Naive thymus-derived CD8-positive, alpha-beta T cell (primary cell): Measurements from ENCODE around the gene LEP. TPM values are rescaled to one million over a fixed set of nuclear protein-coding genes. Genes with fewer than 3 reads are reported as not detected.

Source experiments
- ATAC-seq, 2 donors: fragments of 150-1000 bp; cut with Tn5 transposase in 1 of 2; sonication (Bioruptor Pico), chemical (Tn5 transposase) in 1 of 2; 1 replicate in 1 of 2; 2 replicates in 1 of 2; pipeline ENCODE4 v1.10.0; 2021; ENCODE audit warnings: mild to moderate bottlenecking in 2 of 2, moderate library complexity in 2 of 2
- POLR2A ChIA-PET: fragments of 350-600 bp; sonication (Branson Sonifier 250); formaldehyde crosslinking; loops from one replicate; lab custom pipeline; 2021; ENCODE audit warnings: antibody characterized with exemption; lab: Charles Lee
- DNase-seq, 10 donors: peaks; one replicate each; pipeline versions ENCODE4 v3.0.0 to v3.0.0-alpha.2; 2020 to 2022
- H3K27ac Mint-ChIP-seq, 10 donors: one replicate each; pipeline ENCODE4 v1.8.0; 2020 to 2022; ENCODE audit warnings: mild to moderate bottlenecking in 10 of 10, mixed read lengths in 10 of 10, moderate library complexity in 4 of 10, inconsistent platforms in 1 of 10
- H3K27me3 Mint-ChIP-seq, 5 donors: one replicate each; pipeline ENCODE4 v1.8.0; 2021 to 2022; ENCODE audit warnings: mixed read lengths in 5 of 5
- H3K36me3 Mint-ChIP-seq, 3 donors: one replicate each; pipeline ENCODE4 v1.8.0; 2020 to 2022; ENCODE audit warnings: mixed read lengths in 3 of 3, mild to moderate bottlenecking in 2 of 3, inconsistent platforms in 1 of 3
- H3K4me1 Mint-ChIP-seq, 4 donors: one replicate each; pipeline ENCODE4 v1.8.0; 2021 to 2022; ENCODE audit warnings: mixed read lengths in 4 of 4
- H3K4me3 Mint-ChIP-seq, 10 donors: one replicate each; pipeline ENCODE4 v1.8.0; 2020 to 2022; ENCODE audit warnings: mild to moderate bottlenecking in 10 of 10, mixed read lengths in 10 of 10, moderate library complexity in 6 of 10, inconsistent platforms in 1 of 10
- H3K9me3 Mint-ChIP-seq, 9 donors: one replicate each; pipeline ENCODE4 v1.8.0; 2020 to 2022; ENCODE audit warnings: mixed read lengths in 9 of 9, mild to moderate bottlenecking in 3 of 9, inconsistent platforms in 1 of 9, moderate library complexity in 1 of 9
- polyA plus RNA-seq, 3 donors: library from polyadenylated mRNA; unstranded; fragments of 300-500 nt; fragmentation: Illumina TruSeq; gene quantifications; one replicate each; pipeline ENCODE4 v1.2.3, GENCODE V29; 2021
- total RNA-seq, 8 experiments: library from RNA in 2 of 8; stranded (reverse) in 2 of 8; gene quantifications; one replicate each; pipeline ENCODE4 v1.2.3 and lab custom pipeline; 2021 to 2026

The LEP gene
- total and polyA plus RNA-seq, 5 experiments from 2014 or later = not detected

DNA sequence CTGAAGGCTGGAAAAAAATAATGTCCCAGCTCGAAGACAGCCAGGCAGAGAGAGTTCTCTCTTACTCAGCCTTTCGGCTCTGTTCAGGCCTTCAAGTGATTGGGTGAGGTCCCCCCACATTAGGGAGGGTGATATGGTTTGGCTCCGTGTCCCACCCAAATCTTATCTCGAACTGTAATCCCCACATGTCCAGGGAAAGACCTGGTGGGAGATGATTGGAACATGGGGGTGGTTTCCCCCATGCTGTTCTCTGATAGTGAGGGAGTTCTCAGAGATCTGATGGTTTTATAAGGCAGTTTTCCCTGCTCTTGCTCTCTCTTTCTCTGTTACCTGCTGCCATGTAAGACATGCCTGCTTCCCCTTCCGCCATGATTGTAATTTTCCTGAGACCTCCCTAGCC lies 36.6 kb upstream of the LEP start:
- H3K27ac Mint-ChIP-seq = no peak overlapping the region
- POLR2A ChIA-PET = no interaction called here
- H3K4me3 Mint-ChIP-seq = no peak overlapping the region
- DNase-seq = no peak
- no peaks in the 10 kb centered on the region for H3K36me3 Mint-ChIP-seq
- no peaks in the 10 kb centered on the region for H3K9me3 Mint-ChIP-seq
- ATAC-seq = no peak
- peaks cover 15 to 24% (median 23%) of the 10 kb centered on the region in 4 donors for H3K4me1 Mint-ChIP-seq
- H3K27me3 Mint-ChIP-seq = peaks cover 33 to 63% (median 47%) of the 10 kb centered on the region in 5 donors

DNA sequence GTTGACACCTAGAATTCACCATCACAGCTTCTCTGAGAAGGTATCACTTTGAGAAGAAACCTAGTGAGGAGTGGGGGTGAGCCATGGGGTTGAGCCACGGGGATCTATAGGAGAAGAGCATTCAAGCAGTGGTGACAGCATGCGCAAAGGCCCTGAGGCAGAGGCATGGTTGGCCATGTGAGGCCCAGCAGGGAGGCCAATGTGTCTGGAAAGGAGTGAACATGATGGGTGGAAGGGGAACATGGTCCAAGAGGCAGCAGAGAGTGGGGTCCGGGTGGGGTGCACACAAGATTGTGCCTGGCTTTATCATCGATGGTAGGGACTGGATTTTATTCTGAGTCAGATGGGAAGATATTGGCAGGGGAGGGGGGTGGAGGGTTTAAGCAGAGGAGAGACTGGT lies 36.0 kb upstream of the LEP start:
- POLR2A ChIA-PET = no interaction called here
- ATAC-seq (no peak), DNase-seq (no peak)
- Mint-ChIP-seq H3K4me1 (peaks cover 15 to 28% (median 25%) of the 10 kb centered on the region in 4 donors), H3K4me3 (no peak overlapping the region), H3K27me3 (peaks cover 35 to 66% (median 49%) of the 10 kb centered on the region in 5 donors), H3K27ac (no peak overlapping the region), H3K36me3 (no peaks in the 10 kb centered on the region), H3K9me3 (no peaks in the 10 kb centered on the region)

DNA sequence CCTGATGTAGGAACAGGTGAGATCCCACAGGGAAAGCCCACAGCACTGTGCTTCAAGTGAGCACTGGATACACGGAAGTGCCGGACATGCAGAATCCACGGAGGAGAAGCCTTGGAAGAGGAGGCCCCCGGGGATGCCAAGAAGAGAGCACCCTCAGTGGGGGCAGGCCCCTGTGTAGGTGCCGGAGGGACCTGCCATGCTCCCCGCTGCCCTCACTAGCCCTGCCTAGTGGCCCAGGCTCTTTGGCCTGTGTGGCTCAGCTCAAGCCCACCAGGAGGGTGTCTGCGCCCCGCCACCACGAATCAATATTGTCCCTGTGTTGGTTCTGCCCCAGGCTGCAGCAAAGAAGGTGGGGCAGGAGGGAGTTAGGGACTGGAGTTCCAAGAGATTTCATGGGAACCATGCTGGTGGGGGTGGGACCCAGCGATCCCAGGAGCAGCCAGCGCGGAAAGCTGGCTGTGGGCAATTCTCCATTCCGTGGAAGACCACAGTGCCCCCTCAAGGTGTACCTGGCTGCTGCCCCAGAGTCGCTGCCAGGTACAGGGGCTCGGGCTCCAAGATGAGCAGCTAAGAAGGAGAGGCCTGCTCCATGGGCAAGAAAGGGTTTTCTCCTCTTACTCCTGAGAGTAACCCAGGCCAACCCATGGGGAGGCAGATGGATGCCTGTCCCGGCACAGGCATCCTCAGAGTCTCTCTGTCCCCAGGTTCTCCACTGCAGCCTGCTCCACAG lies 34.9 kb upstream of the LEP start:
- POLR2A ChIA-PET = no interaction called here
- H3K27me3 Mint-ChIP-seq = peaks cover 30 to 58% (median 42%) of the 10 kb centered on the region in 5 donors
- ATAC-seq (no peak), DNase-seq (no peak)
- H3K36me3 Mint-ChIP-seq = no peaks in the 10 kb centered on the region
- no peaks in the 10 kb centered on the region for H3K9me3 Mint-ChIP-seq
- no peak overlapping the region for H3K27ac Mint-ChIP-seq
- H3K4me3 Mint-ChIP-seq = peak overlapping the region in 1 of 10 donors; percentile 69
- H3K4me1 Mint-ChIP-seq = peaks cover 9 to 19% (median 18%) of the 10 kb centered on the region in 4 donors

DNA sequence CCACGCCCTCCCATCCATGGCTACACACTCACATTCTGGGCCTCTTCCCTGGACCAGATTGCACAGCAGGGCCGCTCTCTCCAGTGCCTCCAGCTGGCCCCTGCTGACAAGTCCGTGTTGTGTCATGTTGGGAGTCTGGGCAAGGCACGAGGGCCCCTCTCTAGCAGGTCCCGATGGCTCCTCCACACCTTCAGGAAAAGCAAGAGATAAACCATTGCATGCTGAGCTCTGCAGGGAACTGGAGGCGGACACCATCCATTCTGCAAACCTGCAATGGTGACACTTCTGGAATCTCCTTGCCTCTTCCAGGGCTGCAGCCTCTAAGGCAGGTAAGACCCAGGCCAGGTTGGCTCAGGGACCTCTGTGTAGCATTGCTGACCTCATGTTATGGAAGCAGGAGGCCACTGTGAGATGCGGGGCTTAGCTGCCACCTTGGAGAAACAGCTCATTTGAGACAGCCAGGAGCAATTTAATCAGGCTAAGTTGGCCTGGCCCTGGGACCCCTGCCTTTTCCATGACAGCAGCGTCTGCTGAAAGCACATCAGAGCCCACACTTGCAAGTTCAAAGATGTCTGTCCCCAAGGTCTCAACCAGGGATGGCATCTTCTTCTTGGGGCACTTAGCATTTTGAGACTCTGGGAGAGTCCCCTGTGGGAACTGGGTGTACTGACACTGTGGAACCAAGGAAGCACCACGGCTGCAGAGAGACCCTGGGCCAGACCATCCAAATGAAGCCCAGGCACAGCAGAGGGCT lies 34.2 kb upstream of the LEP start:
- no peak for ATAC-seq
- no peak overlapping the region for H3K4me3 Mint-ChIP-seq

DNA sequence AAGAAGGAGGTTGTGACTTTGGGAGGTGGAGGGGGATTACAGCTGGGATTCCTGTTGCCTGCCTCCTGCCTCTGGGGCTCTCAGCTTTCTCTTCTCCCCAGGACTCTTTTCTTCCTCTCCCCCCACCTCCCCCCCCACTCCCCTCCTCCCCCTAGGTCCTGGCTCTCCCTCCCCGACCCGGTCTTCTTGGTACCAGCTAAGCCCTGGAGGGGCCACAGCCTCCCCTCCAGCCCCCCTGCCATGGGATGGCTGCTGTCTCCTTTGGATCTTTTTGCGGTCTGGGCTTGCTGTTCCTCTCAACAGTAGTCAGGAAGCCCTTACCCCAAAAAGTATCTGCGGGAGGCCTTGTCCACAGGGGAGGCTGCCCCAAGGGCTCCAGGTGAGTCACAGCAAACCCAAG lies 33.5 kb upstream of the LEP start:
- Mint-ChIP-seq H3K9me3 (no peaks in the 10 kb centered on the region), H3K4me3 (no peak overlapping the region), H3K36me3 (no peaks in the 10 kb centered on the region), H3K27me3 (peaks cover 19 to 44% (median 36%) of the 10 kb centered on the region in 5 donors), H3K4me1 (peaks cover 0 to 7% (median 6%) of the 10 kb centered on the region in 4 donors), H3K27ac (no peak overlapping the region)
- POLR2A ChIA-PET = no interaction called here
- DNase-seq (no peak), ATAC-seq (no peak)

More for the DNA sequence above, 34.2 kb upstream of the LEP start:
- Mint-ChIP-seq H3K4me1 (peaks cover 3 to 13% (median 13%) of the 10 kb centered on the region in 4 donors), H3K27ac (no peak overlapping the region), H3K9me3 (no peaks in the 10 kb centered on the region), H3K36me3 (no peaks in the 10 kb centered on the region), H3K27me3 (peaks cover 25 to 50% (median 41%) of the 10 kb centered on the region in 5 donors)
- no peak for DNase-seq
- POLR2A ChIA-PET = no interaction called here

DNA sequence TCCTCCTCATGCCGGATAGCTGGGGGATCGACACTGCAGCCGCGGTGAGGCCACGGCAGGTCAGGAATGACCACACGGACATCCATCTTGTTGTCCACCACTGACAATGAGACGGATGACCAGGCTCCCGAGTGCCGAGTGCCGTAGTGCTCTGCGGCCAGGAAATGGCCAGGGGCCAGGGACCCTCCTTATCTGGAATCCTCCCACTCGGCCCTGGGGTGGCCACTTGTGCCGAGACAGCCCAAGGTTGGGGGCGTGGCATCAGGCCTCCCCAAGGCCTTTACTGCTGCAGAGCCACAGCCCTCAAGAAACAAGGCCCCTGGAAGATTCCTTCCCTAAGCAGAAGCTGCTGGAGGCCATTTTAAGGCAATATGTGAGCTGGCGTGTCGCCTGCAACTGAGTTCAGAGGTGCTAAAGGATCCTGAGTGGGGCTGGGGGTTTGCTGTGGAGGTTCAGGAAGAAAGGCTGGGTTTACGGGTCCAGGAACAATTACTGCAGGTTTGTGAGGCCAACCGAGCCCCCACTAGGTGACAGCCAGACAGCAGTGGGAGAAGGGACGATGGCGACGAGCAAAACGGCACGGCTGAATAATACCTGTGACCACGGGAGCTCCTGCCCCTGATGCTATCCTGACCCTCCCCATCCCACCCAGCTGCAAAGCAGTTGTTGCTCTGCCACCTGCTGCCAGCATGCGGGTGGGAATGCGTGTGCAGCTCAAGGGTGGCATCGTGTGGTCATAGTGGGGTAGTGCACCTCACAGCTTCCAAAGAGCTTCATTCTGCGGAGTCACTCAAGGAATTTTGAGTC lies 31.6 kb upstream of the LEP start:
- POLR2A ChIA-PET = interaction anchor here (0.6 kb wide), 1 partner anchor 121 kb away, joined by 3 read pairs; no protein-coding TSS in a partner anchor

DNA sequence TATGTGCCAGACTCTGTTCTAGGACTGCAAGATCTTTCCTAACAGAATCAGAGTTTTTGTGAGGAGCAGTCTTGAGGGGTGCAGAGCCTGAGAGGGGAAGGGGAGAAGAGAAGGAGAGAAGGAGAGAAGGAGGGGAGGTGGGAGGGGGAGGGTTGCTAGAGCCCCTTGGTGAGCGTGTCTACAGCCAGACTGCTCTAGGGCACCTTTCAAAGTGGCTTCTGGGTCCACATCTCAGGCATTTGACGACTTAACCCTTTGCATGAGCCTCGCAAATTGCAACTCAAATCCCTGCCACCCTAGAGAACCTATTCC lies 31.1 kb upstream of the LEP start:
- DNase-seq (no peak), ATAC-seq (no peak)
- Mint-ChIP-seq H3K4me1 (peaks cover 0 to 6% (median 4%) of the 10 kb centered on the region in 4 donors), H3K4me3 (no peak overlapping the region), H3K27ac (no peak overlapping the region), H3K27me3 (peaks cover 4 to 28% (median 17%) of the 10 kb centered on the region in 5 donors), H3K36me3 (no peaks in the 10 kb centered on the region), H3K9me3 (no peaks in the 10 kb centered on the region)
- POLR2A ChIA-PET = interaction anchor here (0.6 kb wide), 1 partner anchor 122 kb away, joined by 3 read pairs; no protein-coding TSS in a partner anchor

More for the DNA sequence above, 31.6 kb upstream of the LEP start:
- DNase-seq (peak; percentile 49 to 82 (median 68)), ATAC-seq (peak; percentile 85 to 87)
- Mint-ChIP-seq H3K4me3 (no peak overlapping the region), H3K9me3 (no peaks in the 10 kb centered on the region), H3K36me3 (no peaks in the 10 kb centered on the region), H3K27me3 (peaks cover 7 to 33% (median 23%) of the 10 kb centered on the region in 5 donors), H3K27ac (no peak overlapping the region), H3K4me1 (peaks cover 0 to 6% (median 4%) of the 10 kb centered on the region in 4 donors)

DNA sequence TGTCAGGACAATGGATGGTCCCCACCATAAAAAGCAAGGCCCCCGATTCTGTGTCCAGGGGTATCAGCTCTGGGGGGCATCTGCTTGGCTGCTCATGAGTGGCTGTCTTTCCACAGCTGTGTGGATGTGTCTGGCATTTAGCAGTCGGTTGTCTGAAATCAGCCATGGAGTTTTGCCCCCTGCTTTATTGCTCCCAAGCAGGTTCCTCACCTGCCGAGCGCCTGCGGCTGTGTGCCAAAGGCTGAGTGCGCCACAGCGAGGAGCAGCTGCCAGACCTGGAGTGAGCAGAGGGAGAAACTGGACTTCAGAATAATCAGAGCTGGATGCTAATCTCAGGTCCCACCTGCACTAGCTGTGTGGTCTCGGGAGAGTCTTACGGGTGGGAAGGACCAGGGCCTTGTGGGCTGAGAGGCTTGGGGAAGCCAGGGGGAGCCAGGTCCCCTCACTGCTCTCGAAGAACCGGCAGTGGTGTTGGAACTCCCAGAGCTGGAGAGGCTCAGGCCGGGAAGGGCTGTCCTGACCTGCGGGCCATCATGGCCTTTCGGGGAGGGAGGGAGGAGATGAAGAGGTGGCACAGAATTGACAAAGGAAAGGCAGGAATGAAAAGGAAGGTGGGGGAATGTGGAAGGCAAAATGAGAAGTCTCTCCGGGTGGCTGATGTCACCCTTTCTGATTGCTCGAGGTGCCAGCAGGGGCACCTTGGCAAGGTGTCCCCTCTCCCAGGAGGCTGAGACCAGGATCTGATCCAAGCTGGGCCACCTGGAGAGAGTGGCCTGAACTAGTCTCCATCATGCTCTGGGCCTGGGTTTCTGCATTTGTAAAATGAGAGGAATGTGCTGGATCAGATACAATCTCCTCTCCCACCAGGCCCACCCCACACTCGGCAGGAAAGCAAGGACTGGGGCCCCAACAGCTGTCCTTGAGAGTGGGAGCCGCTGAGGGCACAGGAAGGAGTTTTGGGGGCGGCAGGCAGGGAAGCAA lies 30.2 kb upstream of the LEP start:
- ATAC-seq = no peak
- no peak for DNase-seq
- Mint-ChIP-seq H3K4me1 (peaks cover 0 to 6% (median 3%) of the 10 kb centered on the region in 4 donors), H3K9me3 (no peaks in the 10 kb centered on the region), H3K27ac (no peak overlapping the region), H3K36me3 (no peaks in the 10 kb centered on the region), H3K4me3 (no peak overlapping the region), H3K27me3 (peaks cover 4 to 21% (median 12%) of the 10 kb centered on the region in 5 donors)
- POLR2A ChIA-PET = no interaction called here

DNA sequence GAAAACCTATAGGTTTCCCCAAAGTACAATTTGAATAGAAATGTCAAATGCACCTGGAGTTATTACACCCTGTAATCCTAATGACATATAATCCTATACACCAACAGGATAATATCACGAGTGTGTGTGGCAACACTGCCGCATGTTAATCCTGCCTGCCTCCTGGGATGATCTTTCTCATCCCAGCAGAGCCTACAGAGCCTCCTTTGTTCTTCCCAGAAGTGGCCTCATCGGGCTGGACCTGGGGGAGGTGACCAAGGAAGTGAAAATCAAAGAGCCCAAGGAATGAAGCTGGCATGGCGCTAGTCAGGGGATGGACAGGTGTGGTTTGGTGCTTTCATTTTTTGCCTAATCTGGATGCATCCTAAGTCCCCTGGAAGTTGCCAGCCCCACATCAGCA lies 29.5 kb upstream of the LEP start:
- POLR2A ChIA-PET = no interaction called here
- H3K36me3 Mint-ChIP-seq = no peaks in the 10 kb centered on the region
- no peak for ATAC-seq

DNA sequence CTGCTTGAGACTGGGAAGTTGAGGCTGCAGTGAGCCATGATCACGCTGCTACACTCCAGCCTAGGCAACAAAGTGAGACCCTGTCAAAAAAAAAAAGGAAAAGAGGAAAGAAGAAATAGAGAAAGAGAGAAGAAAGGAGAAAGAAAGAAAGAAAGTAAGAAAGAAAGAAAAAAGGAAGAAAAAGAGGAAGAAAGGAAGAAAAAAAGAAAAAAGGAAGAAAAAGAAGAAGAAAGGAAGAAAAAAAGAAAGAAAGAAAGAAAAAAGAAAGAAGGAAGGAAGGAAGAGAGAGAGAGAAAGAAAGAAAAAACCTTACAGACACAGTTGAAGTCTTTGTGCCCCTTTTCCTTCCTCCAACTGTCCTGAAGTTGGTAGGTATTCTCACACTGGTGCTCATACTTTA lies 26.6 kb upstream of the LEP start:
- POLR2A ChIA-PET = no interaction called here
- Mint-ChIP-seq H3K27ac (peak overlapping the region in 2 of 10 donors; percentile 39 to 61), H3K36me3 (no peaks in the 10 kb centered on the region), H3K4me1 (peaks cover 0 to 6% (median 3%) of the 10 kb centered on the region in 4 donors), H3K27me3 (peaks cover 4 to 17% (median 6%) of the 10 kb centered on the region in 5 donors), H3K4me3 (no peak overlapping the region), H3K9me3 (no peaks in the 10 kb centered on the region)
- DNase-seq (no peak), ATAC-seq (no peak)

More for the DNA sequence above, 29.5 kb upstream of the LEP start:
- no peak overlapping the region for H3K4me3 Mint-ChIP-seq
- no peak overlapping the region for H3K27ac Mint-ChIP-seq
- DNase-seq = no peak
- H3K27me3 Mint-ChIP-seq = peaks cover 3 to 20% (median 9%) of the 10 kb centered on the region in 5 donors
- no peaks in the 10 kb centered on the region for H3K9me3 Mint-ChIP-seq
- H3K4me1 Mint-ChIP-seq = peaks cover 0 to 6% (median 3%) of the 10 kb centered on the region in 4 donors

DNA sequence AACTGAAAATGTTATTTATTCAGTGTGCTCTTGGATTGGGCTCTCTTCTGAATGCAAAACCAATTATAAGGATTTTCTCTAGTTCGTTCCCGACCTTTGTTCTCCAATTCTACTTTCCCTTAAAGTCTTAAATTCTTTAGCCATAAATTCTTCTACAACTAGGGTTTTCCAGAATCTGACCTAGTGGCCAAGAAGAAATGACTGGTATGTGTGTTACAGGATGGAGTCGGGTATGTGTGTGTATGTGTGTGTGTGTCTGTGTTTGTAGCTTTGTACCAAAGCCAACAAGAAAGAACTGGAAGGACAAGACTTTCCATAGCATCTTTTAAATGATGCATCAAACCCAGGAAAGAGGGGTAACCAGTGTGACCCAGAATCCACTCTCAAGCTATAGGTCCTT lies 25.8 kb upstream of the LEP start:
- Mint-ChIP-seq H3K4me1 (no peaks in the 10 kb centered on the region), H3K9me3 (no peaks in the 10 kb centered on the region), H3K27me3 (peaks cover 2 to 14% (median 5%) of the 10 kb centered on the region in 5 donors), H3K4me3 (no peak overlapping the region), H3K36me3 (no peaks in the 10 kb centered on the region), H3K27ac (no peak overlapping the region)
- ATAC-seq = no peak
- POLR2A ChIA-PET = no interaction called here
- DNase-seq = no peak

DNA sequence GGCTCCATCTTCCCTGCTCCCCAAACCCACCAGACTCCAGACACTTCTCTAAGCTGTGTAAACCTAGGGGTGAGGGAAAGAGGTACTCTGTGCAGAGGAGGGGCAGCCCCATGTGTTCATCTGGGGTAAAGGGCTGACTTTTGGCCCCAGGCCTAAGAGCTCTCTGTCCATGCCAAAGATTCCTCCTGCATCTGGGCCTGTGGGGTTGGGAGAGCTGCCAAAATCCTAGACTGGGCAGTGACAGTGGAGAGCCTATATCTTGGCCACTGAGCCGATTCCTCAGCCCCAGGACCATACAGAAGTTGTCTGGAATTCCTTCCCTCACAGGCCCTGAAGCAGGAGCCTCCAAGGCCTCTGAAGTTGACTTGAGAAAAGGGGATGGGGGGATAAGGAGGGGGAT lies 25.3 kb upstream of the LEP start:
- ATAC-seq = no peak
- Mint-ChIP-seq H3K27ac (no peak overlapping the region), H3K36me3 (no peaks in the 10 kb centered on the region), H3K9me3 (no peaks in the 10 kb centered on the region), H3K4me3 (no peak overlapping the region), H3K27me3 (peaks cover 2 to 14% (median 7%) of the 10 kb centered on the region in 5 donors), H3K4me1 (no peaks in the 10 kb centered on the region)
- no peak for DNase-seq
- POLR2A ChIA-PET = no interaction called here
